Measurements from ENCODE around the gene STARD7. TPM values are rescaled to one million over a fixed set of nuclear protein-coding genes. Genes with fewer than 3 reads are reported as not detected.

The STARD7 gene
- total RNA-seq, 1 donor from 2014 or later: 96.1 TPM

- DNase-seq (ENCODE audit: low read depth): no peak
- H3K36me3 ChIP-seq (ENCODE audit: control insufficient read depth, insufficient read depth, low read length): peaks cover 2% of the 10 kb centered on the region
- TF ChIP-seq, protein P1, sequence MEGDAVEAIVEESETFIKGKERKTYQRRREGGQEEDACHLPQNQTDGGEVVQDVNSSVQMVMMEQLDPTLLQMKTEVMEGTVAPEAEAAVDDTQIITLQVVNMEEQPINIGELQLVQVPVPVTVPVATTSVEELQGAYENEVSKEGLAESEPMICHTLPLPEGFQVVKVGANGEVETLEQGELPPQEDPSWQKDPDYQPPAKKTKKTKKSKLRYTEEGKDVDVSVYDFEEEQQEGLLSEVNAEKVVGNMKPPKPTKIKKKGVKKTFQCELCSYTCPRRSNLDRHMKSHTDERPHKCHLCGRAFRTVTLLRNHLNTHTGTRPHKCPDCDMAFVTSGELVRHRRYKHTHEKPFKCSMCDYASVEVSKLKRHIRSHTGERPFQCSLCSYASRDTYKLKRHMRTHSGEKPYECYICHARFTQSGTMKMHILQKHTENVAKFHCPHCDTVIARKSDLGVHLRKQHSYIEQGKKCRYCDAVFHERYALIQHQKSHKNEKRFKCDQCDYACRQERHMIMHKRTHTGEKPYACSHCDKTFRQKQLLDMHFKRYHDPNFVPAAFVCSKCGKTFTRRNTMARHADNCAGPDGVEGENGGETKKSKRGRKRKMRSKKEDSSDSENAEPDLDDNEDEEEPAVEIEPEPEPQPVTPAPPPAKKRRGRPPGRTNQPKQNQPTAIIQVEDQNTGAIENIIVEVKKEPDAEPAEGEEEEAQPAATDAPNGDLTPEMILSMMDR (IDR thresholded peaks at IDR 0.05; ENCODE audit: insufficient read depth, low read length, poor library complexity, severe bottlenecking): no peak
- H3K4me3 ChIP-seq (ENCODE audit: low read depth, low read length): no peak overlapping the region
- no peaks in the 10 kb centered on the region for H3K27me3 ChIP-seq (ENCODE audit: control insufficient read depth, insufficient read depth, low read length)
Observed at GRCh38 chr2:96180002-96180401, 28.6 kb downstream of the STARD7 start.

- no peaks in the 10 kb centered on the region for H3K27me3 ChIP-seq (ENCODE audit: control insufficient read depth, insufficient read depth, low read length)
- H3K4me3 ChIP-seq (ENCODE audit: low read depth, low read length): no peak overlapping the region
- no peak for DNase-seq (ENCODE audit: low read depth)
- H3K36me3 ChIP-seq (ENCODE audit: control insufficient read depth, insufficient read depth, low read length): no peaks in the 10 kb centered on the region
- TF ChIP-seq, protein P1 (IDR thresholded peaks at IDR 0.05; ENCODE audit: insufficient read depth, low read length, poor library complexity, severe bottlenecking): no peak
Observed at GRCh38 chr2:96176661-96177060, 32.0 kb downstream of the STARD7 start.

GRCh38 chr2:96175951-96176350, 32.7 kb downstream of the STARD7 start:
- no peak overlapping the region for H3K4me3 ChIP-seq (ENCODE audit: low read depth, low read length)
- no peaks in the 10 kb centered on the region for H3K36me3 ChIP-seq (ENCODE audit: control insufficient read depth, insufficient read depth, low read length)
- peak; percentile 5 for DNase-seq (ENCODE audit: low read depth)
- H3K27me3 ChIP-seq (ENCODE audit: control insufficient read depth, insufficient read depth, low read length): no peaks in the 10 kb centered on the region
- TF ChIP-seq, protein P1 (IDR thresholded peaks at IDR 0.05; ENCODE audit: insufficient read depth, low read length, poor library complexity, severe bottlenecking): no peak

- Histone ChIP-seq H3K4me3 (ENCODE audit: low read depth, low read length) (no peak overlapping the region), H3K36me3 (ENCODE audit: control insufficient read depth, insufficient read depth, low read length) (no peaks in the 10 kb centered on the region), H3K27me3 (ENCODE audit: control insufficient read depth, insufficient read depth, low read length) (no peaks in the 10 kb centered on the region)
- TF ChIP-seq, protein P1 (IDR thresholded peaks at IDR 0.05; ENCODE audit: insufficient read depth, low read length, poor library complexity, severe bottlenecking): peak; percentile 99
- DNase-seq (ENCODE audit: low read depth): peak; percentile 12
Observed at GRCh38 chr2:96174251-96175144, 34.1 kb downstream of the STARD7 start.

GRCh38 chr2:96171831-96172230, 36.8 kb downstream of the STARD7 start:
- TF ChIP-seq, protein P1 (IDR thresholded peaks at IDR 0.05; ENCODE audit: insufficient read depth, low read length, poor library complexity, severe bottlenecking): no peak
- Histone ChIP-seq H3K27me3 (ENCODE audit: control insufficient read depth, insufficient read depth, low read length) (no peaks in the 10 kb centered on the region), H3K4me3 (ENCODE audit: low read depth, low read length) (no peak overlapping the region), H3K36me3 (ENCODE audit: control insufficient read depth, insufficient read depth, low read length) (no peaks in the 10 kb centered on the region)
- no peak for DNase-seq (ENCODE audit: low read depth)
